ENCODE data around the gene PSME3IP1.

The PSME3IP1 gene

DNA sequence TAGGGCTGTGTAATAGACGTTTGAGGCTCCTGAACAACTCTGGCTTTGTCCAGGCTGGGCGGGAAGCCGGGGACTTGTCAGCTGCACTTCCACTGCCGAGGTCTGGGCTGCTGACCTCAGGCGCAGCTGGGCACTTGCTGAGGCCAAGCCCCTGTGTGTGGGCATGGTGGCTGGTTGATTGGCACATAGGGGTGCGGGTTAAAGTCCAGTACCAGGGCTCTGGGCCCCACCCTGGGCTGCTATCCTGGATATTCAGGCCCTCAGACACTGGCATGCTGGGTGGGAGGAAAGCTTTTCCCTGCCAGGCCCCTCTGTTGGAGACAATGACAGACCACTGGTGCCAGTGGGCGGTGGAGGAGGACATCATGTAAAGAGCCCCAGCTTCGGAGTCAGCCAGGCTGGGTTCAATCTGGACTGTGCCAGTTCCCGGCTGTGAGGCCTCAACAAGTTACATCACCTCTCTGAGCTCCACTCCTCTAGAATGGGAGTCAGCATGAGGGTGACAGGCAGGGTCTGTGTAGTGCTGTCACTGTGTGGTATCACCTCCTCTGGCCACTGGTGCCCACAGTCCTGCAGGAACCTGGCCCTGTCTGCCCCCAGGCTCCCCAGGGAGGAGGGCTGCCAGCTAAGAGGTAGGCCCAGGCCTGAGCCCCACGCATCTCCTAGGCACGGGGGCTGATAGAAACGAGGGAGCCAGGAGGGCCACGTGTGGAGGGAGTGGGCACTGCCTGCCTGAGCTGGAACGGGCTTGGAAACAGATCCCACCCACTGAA is 42.5 kb downstream of the PSME3IP1 start:
- DNase-seq, result no peak

DNA sequence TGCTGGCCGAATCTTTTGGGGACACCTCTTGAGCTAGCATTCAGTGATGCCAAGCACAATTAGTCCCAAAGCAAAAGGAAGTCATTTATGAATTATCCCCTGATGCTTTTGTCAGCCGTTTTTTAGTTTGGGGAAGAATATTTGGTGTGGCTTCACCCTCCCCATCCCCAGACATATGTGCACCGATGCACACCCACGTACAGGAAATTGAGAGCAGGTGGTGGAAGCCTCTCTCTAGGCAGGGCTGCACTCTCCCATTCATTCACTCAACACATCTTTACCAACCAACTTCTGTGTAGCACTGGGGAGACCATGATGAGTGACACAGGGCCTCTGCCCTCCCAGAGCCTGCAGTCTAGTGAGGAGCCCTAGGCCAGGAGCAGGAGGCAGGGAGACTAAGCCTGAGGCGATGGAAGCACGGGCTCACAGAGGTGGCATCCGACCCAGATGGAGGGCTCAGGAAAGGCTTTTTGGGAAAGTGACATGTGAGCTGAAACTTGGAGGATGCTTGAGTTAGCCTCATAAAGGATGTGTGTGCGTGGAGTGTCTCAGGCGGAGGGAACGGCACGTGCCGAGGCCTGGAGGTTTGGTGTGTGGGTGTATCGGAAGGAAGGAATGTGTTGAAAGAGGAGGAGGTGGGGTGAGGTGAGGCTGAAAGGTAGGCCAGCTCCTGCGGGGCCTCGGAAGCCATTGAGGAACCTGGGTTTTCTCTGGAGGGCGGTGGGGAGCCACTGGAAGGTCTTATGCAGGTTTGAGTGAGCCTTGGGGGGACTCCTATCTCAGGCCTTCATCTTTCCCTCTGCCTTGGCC is 43.8 kb downstream of the PSME3IP1 start:
- DNase-seq, result no peak

DNA sequence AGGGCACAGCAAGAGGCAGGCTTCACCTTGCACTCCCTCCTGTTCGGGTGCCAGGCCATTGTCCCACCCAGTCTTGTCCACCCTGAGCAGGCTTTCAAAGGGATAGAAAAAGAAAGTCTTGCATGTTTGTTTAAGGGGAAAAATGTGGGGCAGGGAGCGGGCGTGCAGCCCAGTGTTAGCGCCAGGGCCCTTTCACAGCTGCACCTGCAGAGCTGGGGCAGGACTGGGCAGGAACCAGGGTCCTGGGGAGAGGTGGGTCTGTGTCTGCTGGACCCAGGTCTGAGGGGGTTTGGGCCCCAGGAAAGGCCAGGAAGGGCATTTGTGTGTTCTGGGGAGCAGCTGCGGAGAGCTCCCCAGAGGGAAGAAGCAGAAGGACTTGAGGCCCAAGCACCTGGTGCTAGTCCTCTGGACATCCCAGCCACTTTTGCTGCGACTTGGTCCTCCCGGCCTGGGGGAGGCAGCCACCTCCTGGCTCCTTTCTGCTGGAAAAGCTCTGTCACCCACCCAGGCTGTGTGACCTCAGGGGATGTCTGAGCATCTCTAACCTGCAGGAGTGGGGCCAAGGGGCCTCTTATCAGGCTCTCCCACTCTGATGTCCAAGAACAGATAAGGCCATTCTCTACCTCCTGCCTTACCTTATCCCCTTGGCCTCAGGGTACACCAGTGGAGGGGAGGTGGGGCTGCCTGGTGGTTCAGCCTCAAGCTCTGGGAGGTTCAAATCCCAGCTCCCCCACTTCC is 44.7 kb downstream of the PSME3IP1 start:
- DNase-seq, result no peak

DNA sequence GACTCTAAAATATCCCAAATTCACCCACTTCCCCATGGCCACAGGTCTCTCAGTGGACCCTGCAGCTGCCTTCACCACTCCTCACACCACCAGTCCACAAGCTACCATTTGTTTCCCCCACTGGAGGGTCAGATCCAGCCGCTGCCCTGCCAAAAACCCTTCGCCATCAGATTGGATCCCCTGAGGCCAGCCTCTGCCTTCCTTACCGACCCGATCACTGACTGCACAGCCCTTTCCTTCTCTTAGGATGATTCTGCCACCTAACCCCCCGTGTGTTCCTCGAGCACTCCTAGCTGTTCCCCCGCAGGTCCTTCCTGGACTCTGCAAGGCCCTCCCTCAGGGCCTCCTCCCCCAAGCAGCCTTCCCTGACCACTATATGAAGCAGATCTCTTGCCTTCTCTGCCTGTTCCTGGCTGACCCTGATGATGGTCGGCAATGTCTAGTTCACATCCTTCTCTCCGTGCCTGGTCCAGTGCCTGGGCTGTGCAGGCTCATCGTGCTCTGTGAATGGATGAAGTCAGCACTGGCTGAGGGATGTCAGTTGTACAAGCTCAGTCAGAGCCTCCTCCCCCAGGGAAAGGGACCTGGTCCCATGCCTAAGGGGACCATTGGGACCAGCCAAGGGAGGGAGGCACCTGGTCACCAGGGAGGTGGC is 47.4 kb downstream of the PSME3IP1 start:
- no peak for DNase-seq

DNA sequence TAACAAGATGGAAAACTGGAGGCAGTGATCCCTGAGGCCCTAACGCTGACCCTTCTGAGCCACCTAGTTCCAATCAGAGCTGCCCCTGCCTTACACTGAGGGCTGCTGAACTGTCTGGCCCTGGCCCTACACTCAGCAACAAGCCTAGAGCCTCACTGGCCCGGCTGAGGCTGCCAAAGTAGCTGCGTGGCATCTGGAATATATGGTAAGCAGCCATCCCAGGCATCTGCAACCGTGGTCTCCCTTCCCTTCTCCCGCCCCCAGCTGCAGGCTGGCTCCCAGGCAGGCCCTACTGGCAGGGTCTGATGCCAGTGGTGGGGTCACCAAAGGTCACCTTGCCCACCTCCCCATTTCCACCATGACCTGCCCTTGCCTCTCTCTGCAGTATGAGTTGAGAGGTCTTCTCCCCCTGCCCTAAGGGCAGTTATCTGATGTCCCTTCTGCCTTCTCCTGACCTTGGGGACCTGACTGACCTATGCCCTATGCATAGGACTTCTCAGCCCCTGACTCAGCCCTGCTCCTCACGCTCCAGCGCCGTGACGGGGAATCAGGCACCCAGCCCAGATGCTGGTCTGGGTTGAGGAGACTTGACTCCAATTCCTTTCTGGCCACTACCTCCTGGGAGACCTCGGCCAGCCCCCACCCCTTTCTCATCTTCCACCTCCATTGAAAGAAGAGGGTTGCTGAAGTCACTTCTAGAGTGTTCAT is 48.1 kb downstream of the PSME3IP1 start:
- no peak for DNase-seq

DNA sequence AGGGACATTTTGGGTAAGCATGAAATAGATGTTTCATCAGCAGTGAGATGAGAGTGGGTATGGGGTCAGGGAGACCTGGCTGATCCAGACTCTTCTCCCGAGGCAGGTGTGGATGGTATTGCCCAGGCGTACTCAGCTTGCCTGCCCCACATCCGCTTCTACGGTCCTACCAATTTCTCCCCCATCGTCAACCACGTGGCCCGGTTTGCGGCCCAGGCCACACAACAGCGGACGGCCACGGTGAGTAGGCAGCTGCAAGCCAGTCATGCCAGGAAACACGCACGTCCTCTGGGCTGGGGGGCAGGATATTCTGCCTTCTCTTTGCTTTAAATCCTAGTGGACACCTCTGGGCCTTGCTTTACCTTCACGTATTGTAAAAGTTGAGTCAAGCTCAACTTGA is 48.8 kb downstream of the PSME3IP1 start:
- DNase-seq, result no peak

DNA sequence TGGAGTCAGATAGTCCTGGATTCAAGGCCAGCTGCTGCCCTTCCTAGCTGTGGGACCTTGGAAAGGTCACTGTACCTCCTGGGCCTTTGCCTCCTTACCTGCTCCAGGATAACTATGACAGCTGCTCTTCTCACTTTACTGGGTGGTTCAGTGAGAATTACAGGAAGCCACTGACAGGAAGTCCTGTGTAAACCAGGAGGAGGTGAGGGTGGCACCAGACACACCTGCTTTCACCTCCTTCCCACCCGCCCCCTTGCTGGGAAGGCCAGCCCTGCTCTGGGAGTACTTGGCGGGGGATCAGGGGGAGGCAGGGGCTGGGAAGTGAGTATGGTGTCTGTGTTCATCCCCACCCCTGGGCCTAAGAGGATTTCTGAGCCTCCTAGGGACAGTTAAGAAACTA is 50.9 kb downstream of the PSME3IP1 start:
- DNase-seq, result no peak

DNA sequence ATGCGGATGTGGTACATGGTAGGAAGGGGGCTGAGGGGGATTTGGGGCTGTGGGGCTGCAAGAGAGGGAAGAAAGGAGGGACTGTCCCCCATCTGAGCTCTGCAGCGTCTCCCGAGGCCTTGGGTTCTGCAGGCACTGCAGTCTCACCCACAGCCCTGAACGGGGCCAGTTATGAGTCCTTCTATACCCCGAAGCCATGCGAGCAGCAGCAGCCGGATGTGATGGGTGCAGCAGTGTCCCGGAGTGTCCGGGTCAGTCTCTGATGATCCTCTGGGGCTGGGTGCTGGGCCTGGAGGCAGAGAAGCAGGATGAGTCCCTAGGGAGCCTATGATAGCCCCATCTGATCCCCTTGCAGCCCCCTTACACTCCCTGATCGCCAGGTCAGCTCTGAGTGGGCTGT is 52.0 kb downstream of the PSME3IP1 start:
- no peak for DNase-seq

DNA sequence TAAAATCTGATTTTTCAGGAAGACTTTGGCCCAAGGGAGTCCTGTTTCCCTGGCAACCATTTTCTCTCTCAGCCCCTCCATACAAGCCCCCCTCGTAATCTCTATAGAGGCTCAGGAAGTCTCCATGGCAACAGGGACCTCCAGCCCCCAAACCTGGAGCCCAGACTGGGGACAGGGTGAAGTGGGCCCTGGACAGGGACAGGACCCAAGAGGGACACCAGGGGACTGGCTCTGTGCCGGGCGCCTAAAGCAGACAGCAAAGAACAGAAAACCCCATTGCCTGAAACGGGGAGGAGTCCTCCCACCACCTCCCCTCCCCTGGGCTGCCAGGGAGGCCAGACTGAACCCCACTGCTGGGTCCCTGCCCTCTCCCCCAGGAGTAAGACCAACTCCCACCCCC is 52.8 kb downstream of the PSME3IP1 start:
- DNase-seq, result no peak

DNA sequence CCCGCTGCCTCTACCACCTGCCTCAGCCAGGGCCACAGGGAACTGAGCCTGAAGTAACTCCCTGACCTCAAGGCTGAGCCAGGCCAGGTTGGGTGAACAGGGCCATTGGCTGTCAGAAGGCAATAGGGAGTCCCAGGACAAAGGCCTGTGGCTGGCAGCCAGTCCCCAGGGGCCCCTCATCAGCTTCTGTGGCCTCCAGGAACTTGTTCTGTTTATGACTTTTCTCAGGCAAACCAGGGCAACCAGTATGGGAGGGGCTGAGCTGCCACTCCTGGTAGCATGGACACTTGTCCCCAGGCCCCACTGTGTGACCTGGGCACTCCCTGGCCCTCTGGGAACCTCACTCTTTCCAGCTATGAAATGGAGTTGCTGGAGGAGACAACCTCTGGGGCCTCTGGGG is 53.4 kb downstream of the PSME3IP1 start:
- DNase-seq, result no peak

DNA sequence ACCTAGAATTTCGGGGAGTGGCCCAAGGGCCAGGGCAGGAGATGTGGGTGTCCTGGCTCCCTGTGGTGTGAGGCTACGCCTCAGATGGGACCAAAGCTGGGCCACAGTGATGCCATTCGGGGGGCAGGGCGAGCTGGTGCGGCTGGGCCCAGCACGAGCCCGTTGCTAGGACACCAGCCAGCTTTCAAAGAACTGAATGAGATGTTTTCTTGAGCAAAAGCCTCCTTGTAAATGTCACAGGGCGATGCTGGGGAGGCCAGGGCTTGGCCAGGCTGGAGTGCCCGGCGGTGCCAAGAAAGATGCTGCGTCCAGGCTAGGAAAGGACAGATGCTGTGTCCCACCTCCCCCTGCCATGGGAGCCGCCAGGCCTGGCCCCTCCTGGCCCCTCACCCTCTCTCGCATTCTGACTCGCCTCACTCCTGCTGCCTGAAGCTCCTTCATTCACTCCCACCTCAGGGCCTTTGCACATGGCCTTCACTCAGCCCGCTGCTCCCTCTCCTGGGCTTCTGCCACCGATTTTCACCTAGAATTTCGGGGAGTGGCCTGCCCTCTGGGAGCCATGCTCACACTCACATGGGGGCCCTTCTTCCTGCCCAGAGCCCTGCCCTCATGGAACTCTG is 54.4 kb downstream of the PSME3IP1 start:
- DNase-seq, result no peak

DNA sequence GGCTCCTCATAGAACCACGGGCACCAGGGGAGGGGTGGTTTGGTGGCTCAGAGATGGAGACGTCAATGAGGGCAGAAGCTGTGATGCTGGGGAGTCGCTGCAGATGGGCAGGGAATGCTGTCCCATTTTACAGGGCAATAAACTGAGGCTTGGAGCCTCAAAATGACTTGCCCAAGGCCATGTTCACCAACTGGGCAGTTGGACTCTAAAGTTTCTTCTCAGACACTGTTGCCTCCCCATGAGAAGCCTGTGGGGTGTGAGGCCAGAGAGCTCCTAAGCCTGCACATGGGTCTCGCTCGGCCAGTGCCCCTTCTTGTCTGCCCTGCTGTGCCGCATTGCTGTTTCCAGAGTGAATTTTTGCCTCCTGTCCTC is 54.9 kb downstream of the PSME3IP1 start:
- no peak for DNase-seq

DNA sequence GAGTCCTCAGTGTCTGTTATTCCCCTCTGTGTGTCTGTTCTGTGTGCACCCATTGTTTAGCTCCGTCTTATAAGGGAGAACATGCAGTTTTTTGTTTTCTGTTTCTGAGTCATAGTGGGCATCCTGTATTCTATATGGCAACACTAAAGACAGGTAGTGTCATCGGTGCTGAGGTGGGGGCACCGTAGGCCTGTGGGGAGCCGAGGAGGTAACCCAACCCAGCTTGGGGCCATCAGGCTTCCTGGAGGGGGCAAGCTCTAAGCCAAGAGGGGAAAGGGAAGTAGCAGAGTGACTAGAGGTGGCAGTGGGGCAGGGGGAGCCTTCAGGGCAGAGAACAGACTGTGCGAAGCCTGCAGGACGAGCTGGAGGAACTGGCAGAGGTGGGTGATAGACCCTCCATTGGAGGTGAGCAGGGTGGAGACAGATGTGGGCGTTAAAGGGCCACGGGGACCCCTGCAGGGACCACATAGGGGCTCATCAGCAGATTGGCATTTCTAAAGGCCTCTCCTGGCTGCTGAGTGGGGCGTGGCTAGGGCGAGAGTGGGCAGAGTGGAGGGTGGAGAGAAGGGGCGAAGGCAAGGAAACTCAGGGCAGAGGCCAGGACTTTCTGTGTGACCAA is 57.0 kb downstream of the PSME3IP1 start:
- DNase-seq, result no peak

DNA sequence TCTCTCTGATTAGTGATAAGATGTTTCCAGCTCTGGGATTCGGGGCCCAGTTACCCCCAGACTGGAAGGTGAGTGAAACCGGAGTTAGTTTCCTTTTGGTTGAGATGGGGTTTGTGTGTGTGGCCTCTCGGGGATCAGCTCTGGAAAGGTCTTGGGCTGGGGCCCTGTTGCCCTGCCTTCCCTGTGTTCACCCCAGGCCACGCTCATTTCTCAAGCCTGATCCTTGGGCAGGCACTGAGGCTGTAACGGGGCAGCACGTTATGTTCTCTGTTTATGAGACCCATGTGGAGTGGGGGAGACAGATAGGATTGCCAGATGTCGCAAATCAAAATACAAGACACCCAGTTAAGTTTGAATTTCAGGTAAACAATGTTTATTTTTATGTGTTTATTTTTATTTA is 58.0 kb downstream of the PSME3IP1 start:
- no peak for DNase-seq

DNA sequence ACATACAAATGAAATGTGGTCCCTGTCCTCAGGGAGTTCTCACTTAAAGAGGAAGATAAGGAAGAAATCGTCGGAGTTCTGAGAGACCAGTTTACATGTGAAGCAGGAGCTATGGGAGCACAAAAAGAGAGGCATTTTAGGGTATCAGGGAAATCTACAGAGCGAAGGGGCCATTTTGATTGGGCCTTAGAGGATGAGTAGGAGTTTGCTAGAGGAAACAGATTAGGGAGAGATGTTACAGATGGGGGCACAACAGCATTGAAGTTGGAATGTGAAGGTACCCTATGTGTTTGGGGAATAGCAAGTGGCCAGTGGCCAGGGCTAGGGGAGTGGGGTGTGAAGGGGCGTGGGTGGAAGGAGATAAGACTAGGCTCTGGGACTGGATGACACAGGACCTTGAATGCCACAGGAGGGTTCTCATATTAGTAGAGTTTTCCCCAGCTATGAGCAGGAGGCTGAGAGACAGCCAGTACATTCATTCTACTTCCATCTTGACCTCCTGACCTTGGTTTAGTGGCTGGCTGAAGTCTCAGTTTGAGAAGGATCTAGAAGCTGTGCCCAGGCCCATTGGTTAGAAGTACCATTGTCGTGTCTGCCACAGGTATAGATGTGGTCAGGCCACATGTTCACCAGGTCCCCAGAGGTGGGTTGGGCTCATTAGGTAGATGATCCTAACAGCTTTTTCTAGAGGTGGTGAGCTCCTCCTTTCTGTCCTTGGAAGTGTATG is 58.6 kb downstream of the PSME3IP1 start:
- no peak for DNase-seq

DNA sequence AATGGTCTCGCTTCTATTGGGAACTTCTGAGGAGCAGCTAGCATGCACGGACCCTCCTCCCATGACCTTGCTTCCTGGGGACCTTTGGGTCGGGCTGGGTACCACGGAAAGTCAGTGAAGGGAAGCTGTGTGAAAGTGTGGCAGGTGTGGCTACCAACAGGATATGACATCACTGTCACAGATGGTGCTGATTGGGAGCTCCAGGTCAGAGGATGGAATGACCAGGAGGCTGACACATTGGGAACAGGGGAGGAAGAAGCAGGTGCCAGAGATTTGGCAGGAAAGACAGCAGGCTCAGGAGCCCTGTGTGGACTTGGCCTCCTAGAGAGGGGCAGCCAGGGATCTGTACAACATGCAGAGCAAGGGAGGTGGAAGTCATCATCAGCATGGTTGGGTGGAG is 59.4 kb downstream of the PSME3IP1 start:
- no peak for DNase-seq

DNA sequence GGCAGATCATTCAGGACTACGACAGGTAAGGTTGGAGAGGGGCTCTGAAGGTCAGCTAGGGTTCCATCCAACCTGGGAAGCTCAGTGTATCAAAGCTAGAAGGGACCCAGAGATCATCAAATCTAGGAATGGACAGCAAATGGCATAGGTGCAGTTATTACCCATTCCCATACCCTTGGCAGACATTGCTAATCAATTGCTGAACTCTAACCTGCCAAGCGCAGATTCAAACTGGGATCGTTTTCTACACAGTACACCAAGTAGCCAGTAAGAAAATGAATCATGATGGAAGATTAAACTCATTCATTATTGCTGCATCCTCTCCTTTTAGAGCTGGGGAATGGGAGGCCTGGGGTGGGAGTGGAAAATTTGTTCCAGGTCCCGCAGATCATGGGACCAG is 59.9 kb downstream of the PSME3IP1 start:
- no peak for DNase-seq

DNA sequence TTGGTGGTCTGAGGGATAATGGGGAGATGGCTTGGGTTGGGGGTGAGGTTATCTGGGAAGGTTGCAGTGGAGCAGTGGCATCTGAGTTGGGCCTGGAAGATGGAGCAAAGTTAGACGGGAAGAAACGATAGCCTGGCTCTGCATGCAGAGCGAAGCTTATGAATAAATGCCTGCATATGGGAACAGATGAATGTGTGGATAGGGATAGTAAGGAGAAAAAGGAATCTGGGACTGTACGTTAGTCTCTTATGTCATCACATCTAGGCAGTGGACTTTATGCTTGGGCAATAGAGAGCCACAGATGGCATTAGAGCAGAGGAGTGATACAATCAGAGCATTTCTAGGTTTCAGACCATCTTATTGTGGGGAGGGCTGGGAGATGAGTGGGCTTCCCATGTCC is 60.5 kb downstream of the PSME3IP1 start:
- no peak for DNase-seq

DNA sequence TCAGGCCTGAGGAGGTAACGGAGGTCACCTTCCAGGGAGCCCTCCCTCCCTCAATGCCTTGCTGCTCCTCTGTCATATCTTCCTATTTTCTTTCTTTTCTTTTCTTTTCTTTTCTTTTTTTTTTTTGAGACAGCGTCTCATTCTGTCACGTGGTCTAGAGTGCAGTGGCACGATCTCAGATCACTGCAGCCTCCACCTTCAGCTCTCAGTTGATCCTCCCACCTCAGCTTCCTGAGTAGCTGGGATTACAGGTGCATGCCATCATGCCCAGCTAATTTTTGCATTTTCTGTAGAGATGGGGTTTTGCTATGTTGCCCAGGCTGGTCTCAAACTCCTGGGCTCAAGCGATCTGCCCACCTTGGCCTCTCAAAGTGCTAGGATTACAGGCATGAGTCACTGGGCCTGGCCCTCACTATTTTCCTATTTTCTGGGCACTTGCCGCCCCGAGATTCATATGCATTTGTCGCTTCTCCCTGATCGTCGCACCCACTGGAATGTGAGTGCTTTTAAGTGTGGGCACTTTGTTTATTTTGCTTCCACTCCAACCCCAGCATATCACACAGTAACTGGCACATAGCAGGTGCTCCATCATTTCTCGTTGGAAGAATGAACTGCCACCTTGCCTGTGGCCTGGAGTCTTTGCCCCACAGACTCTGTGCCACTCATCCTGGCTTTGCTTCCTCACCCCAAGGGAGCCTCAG is 61.7 kb downstream of the PSME3IP1 start:
- no peak for DNase-seq

DNA sequence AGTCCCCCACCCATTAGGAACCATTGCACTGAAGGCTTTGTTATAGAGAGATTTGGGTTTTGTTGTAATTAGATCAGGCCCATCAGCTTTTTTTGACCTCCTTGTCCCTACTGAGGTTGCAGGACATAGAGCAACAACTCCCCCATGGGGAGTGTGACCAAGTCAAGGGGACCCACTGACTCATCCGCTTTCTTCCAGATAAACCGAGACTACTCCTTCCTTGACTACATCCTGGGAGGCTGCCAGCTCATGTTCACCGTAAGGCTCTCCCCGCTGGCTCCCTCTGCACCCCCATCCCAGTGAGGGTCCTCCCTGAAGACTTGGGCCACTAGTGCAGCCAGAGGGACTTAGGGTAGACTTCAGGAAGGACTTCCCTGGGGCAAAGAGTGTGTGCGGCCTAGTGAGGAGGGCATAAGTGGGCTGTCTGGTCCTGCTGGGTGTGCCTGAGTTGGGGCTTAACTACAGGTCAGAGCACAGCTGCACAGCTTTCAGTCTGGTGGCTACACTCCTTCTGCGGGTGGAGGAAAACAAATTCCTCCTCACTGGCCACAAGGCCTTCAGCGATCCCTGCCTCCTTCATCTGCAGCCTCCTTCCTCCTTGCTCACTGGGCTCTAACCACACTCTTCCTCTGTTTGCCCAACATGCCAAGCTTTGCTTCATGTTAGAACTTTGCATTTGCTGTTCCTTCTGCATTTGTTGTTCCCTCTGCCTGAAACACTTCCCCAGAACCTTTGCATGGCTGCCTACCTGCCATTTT is 62.4 kb downstream of the PSME3IP1 start:
- no peak for DNase-seq

All from NCI-H2171 (cell line).